ENCODE measurements around the gene BAAT.
"Not testable (repeated sequence)": the region's sequence is repeated elsewhere in the genome, so short reads cannot be mapped to it uniquely, and the experiment has no call there.

- TF ChIP-seq CTCF, POLR2A (IDR thresholded peaks at IDR 0.05): not testable (repeated sequence)
Measured at GRCh38 chr9:101384873-101385536, at the start of gene BAAT.
